Hepatocyte (in vitro differentiated cells): ENCODE results near the gene NECTIN3. TPM values are rescaled to one million over a fixed set of nuclear protein-coding genes. Genes with fewer than 3 reads are reported as not detected.
A peak's percentile ranks its signal among the peaks of the same experiment; 100 is the strongest.

Source experiments
- DNase-seq: peaks from one replicate; pipeline ENCODE4 v3.0.0-alpha.2; 2016; ENCODE audit warnings: low spot score
- H2AFZ ChIP-seq: fragments of 200-600 bp; sonication (generic); 2 replicates; pipeline ENCODE4 v1.6.0; 2016; ENCODE audit warnings: antibody characterized with exemption, mild to moderate bottlenecking
- H3K27ac ChIP-seq: fragments of 200-600 bp; sonication (generic); 2 replicates; pipeline ENCODE4 v1.5.1; 2016; ENCODE audit warnings: mild to moderate bottlenecking
- H3K27me3 ChIP-seq: fragments of 200-600 bp; sonication (generic); 2 replicates; pipeline ENCODE4 v1.6.1; 2016
- H3K36me3 ChIP-seq: fragments of 200-600 bp; sonication (generic); replicated peaks from 2 replicates; pipeline ENCODE4 v1.5.1; 2016; ENCODE audit warnings: low read depth; ENCODE audit not compliant: insufficient read depth
- H3K4me1 ChIP-seq: fragments of 200-600 bp; sonication (generic); 2 replicates; pipeline ENCODE4 v1.5.1; 2016; ENCODE audit warnings: mild to moderate bottlenecking, moderate library complexity; ENCODE audit not compliant: insufficient read depth
- H3K4me2 ChIP-seq: fragments of 200-600 bp; sonication (generic); 2 replicates; pipeline ENCODE4 v1.6.0; 2016
- H3K4me3 ChIP-seq: fragments of 200-600 bp; sonication (generic); 2 replicates; pipeline ENCODE4 v1.5.1; 2016; ENCODE audit warnings: mild to moderate bottlenecking
- H3K79me2 ChIP-seq: fragments of 200-600 bp; sonication (generic); 2 replicates; pipeline ENCODE4 v1.6.0; 2017; ENCODE audit warnings: mild to moderate bottlenecking
- H3K9me2 ChIP-seq: fragments of 200-600 bp; sonication (generic); replicated peaks from 2 replicates; pipeline ENCODE4 v1.6.0; 2017; ENCODE audit warnings: mild to moderate bottlenecking; ENCODE audit not compliant: insufficient read depth
- H3K9me3 ChIP-seq: fragments of 200-600 bp; sonication (generic); 2 replicates; pipeline ENCODE4 v1.5.1; 2016; ENCODE audit warnings: low read depth, mild to moderate bottlenecking
- H4K20me1 ChIP-seq: fragments of 200-600 bp; sonication (generic); 2 replicates; pipeline ENCODE4 v1.6.0; 2016; ENCODE audit warnings: mild to moderate bottlenecking; ENCODE audit not compliant: insufficient read depth, poor library complexity, severe bottlenecking
- CTCF ChIP-seq: fragments of 200-600 bp; sonication (generic); IDR thresholded peaks from 2 replicates; pipeline ENCODE4 v1.5.1; 2016; ENCODE audit warnings: antibody characterized with exemption, mild to moderate bottlenecking; ENCODE audit not compliant: poor library complexity
- EZH2 ChIP-seq: fragments of 200-600 bp; sonication (generic); IDR thresholded peaks from 2 replicates; pipeline ENCODE4 v1.6.1; 2016; ENCODE audit warnings: antibody characterized with exemption, mild to moderate bottlenecking, borderline replicate concordance
- EZH2phosphoT487 ChIP-seq: fragments of 200-600 bp; sonication (generic); IDR thresholded peaks from one replicate; pipeline ENCODE4 v1.6.1; 2018; ENCODE audit warnings: antibody characterized with exemption, mild to moderate bottlenecking, low read depth, moderate library complexity; ENCODE audit not compliant: unreplicated experiment, severe bottlenecking
- WGBS: methylation state at CpG from one replicate; pipeline ENCODE4 v1.1.6; 2016; ENCODE audit warnings: low lambda C conversion rate; ENCODE audit errors: missing lambda C conversion rate; 5-methylcytosine and 5-hydroxymethylcytosine counted together
- polyA plus RNA-seq: library from polyadenylated mRNA; unstranded; fragments of >200 nt; fragmentation: Nextera tagmentation; extraction: Ambion mirVana; gene quantifications from 2 replicates; pipeline ENCODE4 v1.2.1, GENCODE V29; 2016
- total RNA-seq: library from RNA; depleted of rRNA; stranded (reverse); fragments of >200 nt; gene quantifications from 2 replicates; pipeline ENCODE4 v1.2.3, GENCODE V29; 2014

NECTIN3 gene
- 64.9 and 88.6 TPM in 2 replicates for total RNA-seq
- 15.7 and 18.9 TPM in 2 replicates for polyA plus RNA-seq

- peak within 1 kb of the TSS; percentile 87 for H3K4me2 ChIP-seq
- peaks cover 52% of the 10 kb centered on the region for H3K79me2 ChIP-seq
- peak within 1 kb of the TSS; percentile 81 for H2AFZ ChIP-seq
- H3K4me1 ChIP-seq = peaks cover 9% of the 10 kb centered on the region
- H3K9me3 ChIP-seq = no peaks in the 10 kb centered on the region
- no peaks in the 10 kb centered on the region for H3K9me2 ChIP-seq
- no peaks in the 10 kb centered on the region for H3K36me3 ChIP-seq
- peaks cover 28% of the 10 kb centered on the region for H4K20me1 ChIP-seq
- TF ChIP-seq EZH2 = no peak
- no peak for TF ChIP-seq EZH2phosphoT487
- TF ChIP-seq CTCF = no peak
- peak within 1 kb of the TSS; percentile 92 for H3K4me3 ChIP-seq
- WGBS = under 1% methylated on average over 20 of the region's 79 CpGs
- peak within 1 kb of the TSS; percentile 94 for H3K27ac ChIP-seq
- no peaks in the 10 kb centered on the region for H3K27me3 ChIP-seq
- DNase-seq = peak; percentile 96
These were observed at the start of gene NECTIN3 for GRCh38 chr3:111071257-111072030. NECTIN3 (plus strand) TSS chr3:111071816; CDS start chr3:111072018, 202 bp downstream.

GRCh38 chr3:111027868-111028267 lies 43.7 kb upstream of the NECTIN3 start:
- no peak for DNase-seq
- no peak overlapping the region for H2AFZ ChIP-seq
- no peak overlapping the region for H3K4me2 ChIP-seq
- no peak overlapping the region for H3K27ac ChIP-seq
- H3K9me2 ChIP-seq = no peaks in the 10 kb centered on the region
- H3K4me3 ChIP-seq = no peak overlapping the region
- H3K9me3 ChIP-seq = no peaks in the 10 kb centered on the region
- H3K79me2 ChIP-seq = no peaks in the 10 kb centered on the region
- no peak for TF ChIP-seq EZH2
- TF ChIP-seq CTCF = no peak
- TF ChIP-seq EZH2phosphoT487 = no peak
- H3K36me3 ChIP-seq = no peaks in the 10 kb centered on the region
- H3K4me1 ChIP-seq = no peaks in the 10 kb centered on the region
- H3K27me3 ChIP-seq = no peaks in the 10 kb centered on the region
- H4K20me1 ChIP-seq = no peaks in the 10 kb centered on the region
- WGBS = 79% methylated on average over 1 of the region's 1 CpG

GRCh38 chr3:111031538-111031937 lies 40.1 kb upstream of the NECTIN3 start:
- H3K4me2 ChIP-seq = no peak overlapping the region
- 91% methylated on average over 2 of the region's 2 CpGs for WGBS
- TF ChIP-seq CTCF (no peak), EZH2 (no peak), EZH2phosphoT487 (no peak)
- no peaks in the 10 kb centered on the region for H3K9me2 ChIP-seq
- no peaks in the 10 kb centered on the region for H3K36me3 ChIP-seq
- no peak for DNase-seq
- H4K20me1 ChIP-seq = no peaks in the 10 kb centered on the region
- no peak overlapping the region for H2AFZ ChIP-seq
- no peak overlapping the region for H3K4me3 ChIP-seq
- H3K9me3 ChIP-seq = no peaks in the 10 kb centered on the region
- no peaks in the 10 kb centered on the region for H3K4me1 ChIP-seq
- H3K79me2 ChIP-seq = no peaks in the 10 kb centered on the region
- no peak overlapping the region for H3K27ac ChIP-seq
- H3K27me3 ChIP-seq = no peaks in the 10 kb centered on the region
